GM10248 (cell line): Measurements from ENCODE around the gene SUGP1.

Experiments used
- CTCF ChIA-PET: fragments of 300-600 bp; sonication (Branson Sonifier 250); formaldehyde crosslinking; extraction: SDS; loops from one replicate; lab custom pipeline; 2021; ENCODE audit warnings: antibody characterized with exemption; lab: Yijun Ruan, JAX
- POLR2A ChIA-PET: fragments of 350-650 bp; sonication (Branson Sonifier 250); formaldehyde crosslinking; extraction: SDS; loops from one replicate; lab custom pipeline; 2020; ENCODE audit warnings: antibody characterized with exemption; lab: Yijun Ruan, JAX
- DNase-seq: peaks from one replicate; pipeline ENCODE4 v3.0.0; 2012; ENCODE audit errors: extremely low spot score
- CTCF ChIP-seq: IDR thresholded peaks from 2 replicates; pipeline ENCODE4 v1.5.1; 2012; ENCODE audit warnings: mild to moderate bottlenecking, low read depth; ENCODE audit errors: extremely low read depth, missing control alignments, control extremely low read depth

SUGP1 gene

DNA sequence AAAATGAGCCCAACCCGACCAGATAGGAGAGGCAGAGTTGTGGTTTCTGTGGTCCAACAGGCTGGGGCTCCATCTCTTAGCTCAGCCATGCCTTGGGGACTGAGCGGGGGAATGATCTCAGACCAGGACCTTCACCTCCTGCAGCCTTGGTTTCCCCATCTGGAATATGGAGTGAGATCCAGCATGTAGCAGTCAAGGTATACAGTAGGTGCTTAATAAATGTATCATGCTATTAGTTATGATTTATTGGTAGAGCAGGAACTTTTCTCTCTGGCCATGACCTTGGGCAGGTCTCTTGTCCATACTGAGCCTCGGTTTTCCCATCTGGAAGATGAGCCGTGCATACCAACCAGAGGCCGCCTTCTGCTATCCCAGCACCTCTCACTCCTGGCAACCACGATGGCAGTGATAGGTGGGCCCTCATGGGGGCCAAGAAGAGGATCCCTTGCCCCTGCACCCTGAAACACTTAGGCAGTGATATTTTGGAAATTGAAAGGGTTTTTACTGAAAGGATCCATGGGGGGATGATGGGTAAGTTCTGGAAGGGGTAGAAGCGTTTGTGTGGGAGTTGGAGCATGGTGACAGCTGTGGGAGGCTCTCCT is 56.3 kb downstream of the SUGP1 start:
- no peak for DNase-seq
- CTCF ChIA-PET, result no interaction called here
- POLR2A ChIA-PET, result no interaction called here
- TF ChIP-seq CTCF, result no peak

DNA sequence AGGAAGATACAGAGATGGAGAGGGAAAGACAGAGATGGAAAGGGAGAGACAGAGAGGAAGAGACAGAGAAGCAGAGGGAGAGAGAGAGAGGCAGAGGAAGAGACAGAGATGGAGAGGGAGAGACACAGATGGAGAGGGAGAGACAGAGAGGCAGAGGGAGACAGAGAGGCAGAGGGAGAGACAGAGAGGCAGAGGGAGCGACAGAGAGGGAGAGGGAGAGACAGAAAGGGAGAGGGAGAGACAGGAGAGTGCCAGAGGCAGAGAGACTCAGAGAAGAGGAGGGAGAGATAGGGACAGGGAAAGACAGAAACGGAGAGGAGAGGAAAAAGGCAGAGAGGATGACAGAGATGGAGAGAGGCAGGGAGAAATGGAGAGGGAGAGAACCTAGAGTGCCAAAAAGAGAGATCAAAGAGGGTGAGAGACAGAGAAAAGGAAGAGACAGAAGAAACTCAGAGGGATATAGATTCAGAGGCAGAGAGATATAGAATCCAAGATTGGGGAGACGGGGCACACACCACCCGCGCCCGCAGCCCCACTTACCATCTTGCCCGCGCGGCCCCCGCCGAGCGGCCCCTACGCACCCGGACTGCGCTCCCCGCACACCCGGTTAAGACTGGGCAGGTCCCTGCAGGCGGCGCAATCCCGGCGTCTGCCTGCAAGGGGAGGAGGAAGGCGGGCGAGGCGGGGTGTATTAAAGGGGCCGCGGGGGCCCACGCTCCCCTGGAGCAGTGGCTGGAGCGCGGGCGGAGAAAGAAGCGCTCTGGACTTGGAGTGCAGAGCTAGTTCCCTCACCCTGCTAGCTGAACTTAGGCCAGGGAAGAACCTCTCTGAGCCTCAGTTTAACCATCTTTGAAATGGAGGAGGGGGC is 57.9 kb downstream of the SUGP1 start:
- no peak for TF ChIP-seq CTCF
- CTCF ChIA-PET, result no interaction called here
- DNase-seq, result no peak
- POLR2A ChIA-PET, result no interaction called here

DNA sequence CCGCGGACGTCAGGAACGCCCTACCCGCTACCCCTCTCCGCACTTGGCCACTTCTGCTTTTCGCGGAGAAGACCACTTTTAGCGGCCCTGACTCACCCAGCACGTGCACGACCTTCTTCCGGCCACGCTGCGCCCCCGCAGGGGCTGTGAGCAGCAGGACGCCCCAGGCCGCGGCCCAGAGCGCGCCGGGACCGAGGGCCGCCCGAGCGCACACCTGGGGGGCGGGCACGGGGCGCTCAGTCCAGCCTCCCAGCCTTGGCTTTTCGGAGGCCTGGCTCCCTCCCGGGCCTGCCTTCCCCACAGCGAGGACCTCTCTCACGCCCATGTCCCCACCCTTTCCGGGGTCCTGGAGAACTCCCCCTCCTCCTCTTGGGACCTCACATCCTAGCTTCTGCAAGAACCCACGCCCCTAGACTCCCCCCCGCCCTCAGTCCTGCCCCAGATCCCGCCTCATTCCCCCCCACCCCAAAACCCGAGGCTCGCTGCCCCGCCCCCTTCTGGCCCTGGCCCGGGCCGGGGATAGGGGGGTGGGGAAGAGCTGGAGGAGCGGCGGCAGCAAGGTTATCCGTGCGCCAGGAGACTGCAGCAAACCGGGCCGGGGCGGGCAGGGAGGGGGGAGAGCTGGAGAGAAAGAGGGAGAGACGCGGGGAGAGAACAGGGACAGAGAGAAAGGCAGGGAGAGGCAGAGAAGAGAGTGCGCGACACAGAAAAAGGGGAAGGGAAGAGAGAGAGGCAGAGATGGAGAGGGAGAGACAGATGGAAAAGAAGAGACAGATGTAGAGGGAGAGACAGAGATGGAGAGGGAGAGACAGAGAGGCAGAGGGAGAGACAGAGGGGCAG is 58.7 kb downstream of the SUGP1 start:
- no peak for DNase-seq
- ChIA-PET POLR2A (no interaction called here), CTCF (no interaction called here)
- TF ChIP-seq CTCF, result no peak

GRCh38 chr19:19260417-19261214 is 59.7 kb downstream of the SUGP1 start:
- TF ChIP-seq CTCF, result no peak
- DNase-seq, result no peak
- ChIA-PET POLR2A (no interaction called here), CTCF (interaction anchor here (2.5 kb wide), 1 partner anchor 36 kb away, joined by 7 read pairs; no protein-coding TSS in a partner anchor)

DNA sequence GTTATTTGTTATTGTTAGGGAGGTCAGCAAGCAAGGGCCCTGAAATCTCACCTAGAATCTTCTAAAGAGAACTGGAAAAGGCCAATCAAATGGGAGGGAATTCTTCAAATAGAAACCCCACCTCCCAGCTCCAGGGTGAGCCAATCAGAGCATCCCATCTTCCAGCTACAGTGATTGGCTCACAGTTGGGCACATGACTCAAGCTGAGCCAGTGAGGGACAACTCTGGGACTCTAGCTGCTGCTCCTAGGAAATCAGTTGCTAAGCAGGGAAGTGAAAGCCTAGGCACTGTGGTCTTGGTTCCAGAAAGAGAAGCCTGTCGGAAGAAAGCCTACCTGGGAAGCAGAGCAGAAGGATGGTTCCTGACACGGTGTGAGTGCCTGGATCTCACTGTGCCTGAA is 60.6 kb downstream of the SUGP1 start:
- CTCF ChIA-PET, result interaction anchor here (2.5 kb wide), 1 partner anchor 35 kb away, joined by 7 read pairs; no protein-coding TSS in a partner anchor
- no peak for TF ChIP-seq CTCF
- POLR2A ChIA-PET, result no interaction called here
- DNase-seq, result no peak
